Neuronal stem cell (in vitro differentiated cells): Measurements from ENCODE around the gene ZNF865. TPM values are rescaled to one million over a fixed set of nuclear protein-coding genes. Genes with fewer than 3 reads are reported as not detected.

ENCODE experiments used
- DNase-seq: peaks from one replicate; pipeline ENCODE4 v3.0.0-alpha.2; 2013; ENCODE audit warnings: low spot score
- H2AFZ ChIP-seq: one replicate; pipeline ENCODE4 v1.6.1; 2013; ENCODE audit warnings: mild to moderate bottlenecking, low read length, inconsistent platforms
- H2AK5ac ChIP-seq: 2 replicates; pipeline ENCODE4 v1.6.1; 2013; ENCODE audit warnings: low read depth, mild to moderate bottlenecking, inconsistent platforms, low read length, moderate library complexity, mixed read lengths
- H2BK120ac ChIP-seq: 2 replicates; pipeline ENCODE4 v1.6.1; 2013; ENCODE audit warnings: low read depth, mild to moderate bottlenecking, inconsistent platforms, low read length, moderate library complexity, mixed read lengths
- H2BK12ac ChIP-seq: one replicate; pipeline ENCODE4 v1.6.1; 2013; ENCODE audit warnings: low read length, inconsistent platforms
- H2BK15ac ChIP-seq: 2 replicates; pipeline ENCODE4 v1.6.1; 2013; ENCODE audit warnings: mild to moderate bottlenecking, low read length, inconsistent platforms, mixed read lengths
- H2BK5ac ChIP-seq: one replicate; pipeline ENCODE4 v1.6.1; 2013; ENCODE audit warnings: inconsistent platforms, mild to moderate bottlenecking, low read length, moderate library complexity
- H3K14ac ChIP-seq: one replicate; pipeline ENCODE4 v1.6.1; 2013; ENCODE audit warnings: low read length, inconsistent platforms
- H3K18ac ChIP-seq: 2 replicates; pipeline ENCODE4 v1.6.1; 2013; ENCODE audit warnings: low read length, inconsistent platforms
- H3K23ac ChIP-seq: 2 replicates; pipeline ENCODE4 v1.6.1; 2013; ENCODE audit warnings: low read depth, mild to moderate bottlenecking, mixed read lengths, low read length, inconsistent platforms; ENCODE audit not compliant: poor library complexity
- H3K27ac ChIP-seq: replicated peaks from 3 replicates; pipeline ENCODE4 v1.5.1; 2013; ENCODE audit warnings: low read length, inconsistent platforms
- H3K27me3 ChIP-seq, 3 experiments: 2 replicates each; pipeline ENCODE4 v1.6.1; 2013; ENCODE audit warnings: low read length in 3 of 3, mild to moderate bottlenecking in 2 of 3, inconsistent platforms in 1 of 3, low read depth in 1 of 3, mixed read lengths in 1 of 3, moderate library complexity in 1 of 3; ENCODE audit not compliant: control insufficient read depth in 3 of 3, insufficient read depth in 3 of 3
- H3K36me3 ChIP-seq, 2 donors: replicated peaks in 1 of 2; 2 replicates each; pipeline ENCODE4 v1.6.1; 2013; ENCODE audit warnings: low read length in 2 of 2; ENCODE audit not compliant: control insufficient read depth in 2 of 2, insufficient read depth in 2 of 2
- H3K4ac ChIP-seq: 2 replicates; pipeline ENCODE4 v1.6.1; 2013; ENCODE audit warnings: inconsistent platforms, mild to moderate bottlenecking, low read length, moderate library complexity
- H3K4me1 ChIP-seq, 2 donors: 1 replicate in 1 of 2; 2 replicates in 1 of 2; pipeline ENCODE4 v1.6.1; 2013; ENCODE audit warnings: low read length in 2 of 2, low read depth in 1 of 2; ENCODE audit not compliant: control insufficient read depth in 2 of 2, insufficient read depth in 1 of 2
- H3K4me2 ChIP-seq: one replicate; pipeline ENCODE4 v1.6.1; 2013; ENCODE audit warnings: mild to moderate bottlenecking, low read length, inconsistent platforms; ENCODE audit not compliant: insufficient read depth, poor library complexity, severe bottlenecking
- H3K4me3 ChIP-seq, 2 donors: 2 replicates each; pipeline ENCODE4 v1.5.1; 2013; ENCODE audit warnings: low read length in 2 of 2, mild to moderate bottlenecking in 2 of 2, inconsistent platforms in 1 of 2, moderate library complexity in 1 of 2
- H3K79me1 ChIP-seq: one replicate; pipeline ENCODE4 v1.6.1; 2013; ENCODE audit warnings: low read depth, mild to moderate bottlenecking, inconsistent platforms, low read length, moderate library complexity
- H3K9ac ChIP-seq: one replicate; pipeline ENCODE4 v1.6.1; 2013; ENCODE audit warnings: mild to moderate bottlenecking, low read depth, low read length, inconsistent platforms; ENCODE audit not compliant: poor library complexity
- H3K9me3 ChIP-seq, 2 donors: replicated peaks in 1 of 2; 2 replicates each; pipeline versions ENCODE3 to v1.6.1; 2013; ENCODE audit warnings: low read length in 2 of 2, mild to moderate bottlenecking in 2 of 2, inconsistent platforms in 1 of 2, low read depth in 1 of 2, mixed read lengths in 1 of 2, moderate library complexity in 1 of 2; ENCODE audit not compliant: control insufficient read depth in 2 of 2, insufficient read depth in 1 of 2
- H4K8ac ChIP-seq: one replicate; pipeline ENCODE4 v1.6.1; 2013; ENCODE audit warnings: low read depth, mild to moderate bottlenecking, inconsistent platforms, low read length, moderate library complexity
- H4K91ac ChIP-seq: one replicate; pipeline ENCODE4 v1.6.1; 2013; ENCODE audit warnings: low read length, low read depth, mild to moderate bottlenecking, inconsistent platforms; ENCODE audit not compliant: poor library complexity
- WGBS, 2 donors: extraction: QIAGEN DNeasy Blood & Tissue Kit; methylation state at CpG; one replicate each; pipeline ENCODE4 v1.1.7; 2013; ENCODE audit warnings: missing lambda C conversion rate in 2 of 2, mixed read lengths in 1 of 2; ENCODE audit not compliant: insufficient read length in 2 of 2, insufficient replicate concordance in 1 of 2; ENCODE audit errors: extremely low coverage in 2 of 2; 5-methylcytosine and 5-hydroxymethylcytosine counted together
- polyA plus RNA-seq, 2 experiments: library from polyadenylated mRNA; stranded (reverse); fragments of 200-250 nt; gene quantifications; one replicate each; pipeline ENCODE4 v1.2.3, GENCODE V29; 2013

Gene ZNF865
- 12.2 TPM for polyA plus RNA-seq (2013, experiment 1 of 2)
- 12.0 TPM for polyA plus RNA-seq (2013, experiment 2 of 2)

DNA sequence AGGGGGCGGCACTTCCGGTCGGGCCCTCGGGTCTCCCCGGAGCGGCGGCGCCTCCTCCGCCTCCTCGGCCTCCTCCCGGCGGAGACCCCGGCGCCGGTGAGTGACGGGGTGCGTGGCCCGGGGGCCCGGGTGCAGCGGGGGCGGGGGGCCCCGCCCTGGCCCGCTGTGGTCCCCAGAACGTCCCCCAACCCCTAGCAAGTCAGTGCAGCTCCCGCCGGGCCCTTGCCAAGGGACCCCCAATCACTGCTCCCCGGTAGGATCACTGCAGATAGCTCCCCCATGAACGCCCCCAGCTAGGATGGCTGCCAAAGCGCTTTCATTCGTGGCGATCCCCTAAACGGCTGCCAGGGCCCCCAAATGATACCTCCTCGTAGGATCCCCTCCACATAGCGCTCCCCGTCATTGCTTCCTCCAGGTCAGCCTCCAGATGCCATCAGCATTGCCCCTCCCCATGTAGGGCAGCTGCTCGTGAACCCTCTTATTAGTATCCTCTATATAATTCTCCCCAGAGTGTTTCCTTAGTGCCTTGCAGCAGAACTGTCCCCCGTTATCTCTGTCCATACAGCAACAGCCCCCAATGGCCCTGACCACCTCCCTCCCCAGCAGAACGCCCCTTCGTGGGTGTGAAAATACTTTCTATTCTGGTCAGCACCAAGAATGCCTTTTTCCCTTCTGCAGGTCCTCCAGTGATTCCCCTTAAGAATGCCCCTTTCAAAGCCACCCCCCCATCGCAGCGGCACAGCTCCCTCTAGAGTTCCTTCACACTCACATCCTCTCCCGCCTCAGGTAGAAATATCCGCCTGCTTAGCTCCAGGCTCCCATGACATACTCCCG lies at the start of gene ZNF865:
Gene ZNF865, plus strand, starts transcription at position 11 of the 834 bp plus-strand sequence. CDS start 7,972 bp downstream, outside the sequence.
- Histone ChIP-seq H4K8ac (no peak within 1 kb of the TSS), H3K36me3 (peaks cover 7 to 36% of the 10 kb centered on the region in 2 donors), H2BK12ac (no peak within 1 kb of the TSS), H3K18ac (peak within 1 kb of the TSS; percentile 96), H3K14ac (no peak within 1 kb of the TSS), H3K27me3 (no peaks in the 10 kb centered on the region), H2BK120ac (no peak within 1 kb of the TSS), H3K4me1 (peaks cover 6 to 12% of the 10 kb centered on the region in 2 donors), H4K91ac (peak within 1 kb of the TSS; percentile 4), H2AFZ (peak within 1 kb of the TSS; percentile 76), H3K4me2 (peak within 1 kb of the TSS; percentile 89), H3K79me1 (peaks cover 7% of the 10 kb centered on the region), H3K27ac (peak within 1 kb of the TSS; percentile 100), H3K23ac (peak within 1 kb of the TSS; percentile 69), H3K4me3 (peak within 1 kb of the TSS; percentile 78 to 95), H2BK15ac (peak within 1 kb of the TSS; percentile 27), H3K9me3 (peaks cover 0 to 7% of the 10 kb centered on the region in 2 donors), H2BK5ac (peak within 1 kb of the TSS; percentile 87), H3K9ac (peak within 1 kb of the TSS; percentile 82), H3K4ac (peak within 1 kb of the TSS; percentile 85), H2AK5ac (peak within 1 kb of the TSS; percentile 10)
- no peak for DNase-seq
- WGBS, 2 donors = no CpG with 5 or more reads among the region's 44 CpGs

- no peak for DNase-seq
- H3K23ac ChIP-seq = no peak overlapping the region
- H2AFZ ChIP-seq = no peak overlapping the region
- no peak overlapping the region for H3K27ac ChIP-seq
- no peak overlapping the region for H3K9ac ChIP-seq
- H3K27me3 ChIP-seq = no peaks in the 10 kb centered on the region
- no peaks in the 10 kb centered on the region for H3K9me3 ChIP-seq
- H4K8ac ChIP-seq = no peak overlapping the region
- peak overlapping the region; percentile 24 for H2BK12ac ChIP-seq
- WGBS, 2 donors = no CpG with 5 or more reads among the region's 9 CpGs
- no peak overlapping the region for H4K91ac ChIP-seq
- H3K79me1 ChIP-seq = no peaks in the 10 kb centered on the region
- H3K36me3 ChIP-seq = no peaks in the 10 kb centered on the region
- no peak overlapping the region for H3K18ac ChIP-seq
- H2AK5ac ChIP-seq = peak overlapping the region; percentile 83
- no peak overlapping the region for H2BK5ac ChIP-seq
- H3K4me2 ChIP-seq = no peak overlapping the region
- H2BK120ac ChIP-seq = no peak overlapping the region
- H3K14ac ChIP-seq = no peak overlapping the region
- H3K4me3 ChIP-seq = peak overlapping the region in 1 of 2 donors; percentile 25
- H3K4me1 ChIP-seq = peaks cover 4 to 6% of the 10 kb centered on the region in 2 donors
- no peak overlapping the region for H3K4ac ChIP-seq
- H2BK15ac ChIP-seq = peak overlapping the region; percentile 80
Measured at GRCh38 chr19:55559684-55560083, 45.8 kb upstream of the ZNF865 start.

DNA sequence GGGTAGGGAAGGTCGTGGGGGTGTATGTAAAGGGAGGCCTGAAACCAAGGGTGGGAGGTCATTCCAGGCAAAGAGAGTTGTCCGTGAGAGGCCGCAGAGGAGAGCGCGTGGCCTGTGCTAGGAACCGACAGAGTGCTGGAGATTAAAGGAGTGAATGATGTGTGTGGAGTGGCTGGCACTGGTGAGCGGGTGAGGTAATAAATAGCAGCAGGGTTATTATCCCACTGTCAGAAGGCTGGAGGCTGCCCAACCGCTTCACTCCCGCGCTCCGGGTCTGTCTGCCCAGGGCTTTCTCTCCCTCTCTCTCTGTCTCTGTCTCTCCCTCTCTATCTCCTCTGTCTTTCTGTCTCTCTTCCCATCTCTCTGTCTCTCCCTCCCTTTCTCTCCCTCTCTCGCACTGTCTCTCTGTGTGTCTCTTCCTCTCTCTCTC lies 42.2 kb upstream of the ZNF865 start:
- WGBS, 2 donors = no CpG with 5 or more reads among the region's 12 CpGs
- DNase-seq = no peak
- H3K4ac ChIP-seq = no peak overlapping the region

GRCh38 chr19:55566823-55567222 lies 38.6 kb upstream of the ZNF865 start:
- H3K4ac ChIP-seq = peak overlapping the region; percentile 86
- H2BK5ac ChIP-seq = no peak overlapping the region
- no CpG with 5 or more reads among the region's 9 CpGs for WGBS, 2 donors
- H3K9ac ChIP-seq = no peak overlapping the region
- no peaks in the 10 kb centered on the region for H3K36me3 ChIP-seq
- no peaks in the 10 kb centered on the region for H3K79me1 ChIP-seq
- no peak overlapping the region for H3K23ac ChIP-seq
- no peak overlapping the region for H2BK120ac ChIP-seq
- H2AK5ac ChIP-seq = no peak overlapping the region
- no peak overlapping the region for H4K8ac ChIP-seq
- peaks cover 0 to 2% of the 10 kb centered on the region in 2 donors for H3K9me3 ChIP-seq
- H2BK12ac ChIP-seq = peak overlapping the region; percentile 98
- H4K91ac ChIP-seq = no peak overlapping the region
- H3K18ac ChIP-seq = no peak overlapping the region
- no peak overlapping the region for H3K4me2 ChIP-seq
- H3K27ac ChIP-seq = no peak overlapping the region
- no peaks in the 10 kb centered on the region for H3K27me3 ChIP-seq
- no peak overlapping the region for H3K14ac ChIP-seq
- no peak overlapping the region for H2BK15ac ChIP-seq
- no peak overlapping the region for H3K4me3 ChIP-seq
- H2AFZ ChIP-seq = peak overlapping the region; percentile 19
- peaks cover 0 to 3% of the 10 kb centered on the region in 2 donors for H3K4me1 ChIP-seq
- no peak for DNase-seq

More for the DNA sequence above, 42.2 kb upstream of the ZNF865 start:
- no peak overlapping the region for H4K8ac ChIP-seq
- H2BK120ac ChIP-seq = no peak overlapping the region
- peak overlapping the region; percentile 15 for H3K18ac ChIP-seq
- H3K14ac ChIP-seq = no peak overlapping the region
- no peak overlapping the region for H2BK15ac ChIP-seq
- H3K4me3 ChIP-seq = no peak overlapping the region
- no peak overlapping the region for H2BK12ac ChIP-seq
- no peak overlapping the region for H3K4me2 ChIP-seq
- H3K9ac ChIP-seq = no peak overlapping the region
- no peak overlapping the region for H2AK5ac ChIP-seq
- no peaks in the 10 kb centered on the region for H3K27me3 ChIP-seq
- no peaks in the 10 kb centered on the region for H3K9me3 ChIP-seq
- H4K91ac ChIP-seq = no peak overlapping the region
- no peaks in the 10 kb centered on the region for H3K36me3 ChIP-seq
- no peak overlapping the region for H3K27ac ChIP-seq
- H3K79me1 ChIP-seq = no peaks in the 10 kb centered on the region
- peak overlapping the region; percentile 45 for H2AFZ ChIP-seq
- H2BK5ac ChIP-seq = no peak overlapping the region
- H3K23ac ChIP-seq = no peak overlapping the region
- H3K4me1 ChIP-seq = peaks cover 0 to 3% of the 10 kb centered on the region in 2 donors
